HL-60/S4 treated with phorbol 12-myristate 13-acetate at 8.2 ng/mL for 4 days and 3 days (cell line): ENCODE data around the gene RHBDF2.
"Not testable (repeated sequence)": the region's sequence is repeated elsewhere in the genome, so short reads cannot be mapped to it uniquely, and the experiment has no call there.

Experiments
- in situ Hi-C: fragments of 300-500 bp; cut with MboI; formaldehyde crosslinking; loops from 2 replicates; pipeline ENCODE4 v1.15.0; 2022; ENCODE audit warnings: low sequenced_read_pairs

RHBDF2 gene

GRCh38 chr17:76525513-76525833 is 24.2 kb upstream of the RHBDF2 start:
- in situ Hi-C loops, result not testable (repeated sequence)

- in situ Hi-C loops, result no loop called here
Observed at GRCh38 chr17:76524598-76525512, 23.6 kb upstream of the RHBDF2 start.

GRCh38 chr17:76523084-76524037 is 22.1 kb upstream of the RHBDF2 start:
- in situ Hi-C loops, result no loop called here

GRCh38 chr17:76521683-76522082 is 20.5 kb upstream of the RHBDF2 start:
- in situ Hi-C loops, result not testable (repeated sequence)

DNA sequence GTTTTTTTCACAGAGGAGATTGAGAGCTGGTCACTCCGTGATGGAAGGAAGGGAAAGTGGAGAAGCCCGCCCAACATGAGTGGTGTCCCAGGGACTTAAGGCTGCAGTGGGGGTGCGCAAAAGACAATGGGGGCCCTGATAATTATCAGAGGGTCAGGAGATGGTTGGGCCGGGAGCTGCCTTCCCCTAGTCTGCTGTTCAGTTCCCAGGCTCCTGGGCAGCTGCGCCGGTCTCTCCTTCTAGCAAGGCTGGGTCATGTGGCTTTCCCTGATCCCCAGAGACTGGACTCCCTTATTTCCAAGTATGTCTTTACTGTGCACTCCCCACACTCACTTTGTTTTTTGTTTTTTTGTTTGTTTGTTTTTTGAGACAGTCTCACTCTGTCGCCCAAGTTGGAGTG is 20.0 kb upstream of the RHBDF2 start:
- in situ Hi-C loops, result no loop called here

DNA sequence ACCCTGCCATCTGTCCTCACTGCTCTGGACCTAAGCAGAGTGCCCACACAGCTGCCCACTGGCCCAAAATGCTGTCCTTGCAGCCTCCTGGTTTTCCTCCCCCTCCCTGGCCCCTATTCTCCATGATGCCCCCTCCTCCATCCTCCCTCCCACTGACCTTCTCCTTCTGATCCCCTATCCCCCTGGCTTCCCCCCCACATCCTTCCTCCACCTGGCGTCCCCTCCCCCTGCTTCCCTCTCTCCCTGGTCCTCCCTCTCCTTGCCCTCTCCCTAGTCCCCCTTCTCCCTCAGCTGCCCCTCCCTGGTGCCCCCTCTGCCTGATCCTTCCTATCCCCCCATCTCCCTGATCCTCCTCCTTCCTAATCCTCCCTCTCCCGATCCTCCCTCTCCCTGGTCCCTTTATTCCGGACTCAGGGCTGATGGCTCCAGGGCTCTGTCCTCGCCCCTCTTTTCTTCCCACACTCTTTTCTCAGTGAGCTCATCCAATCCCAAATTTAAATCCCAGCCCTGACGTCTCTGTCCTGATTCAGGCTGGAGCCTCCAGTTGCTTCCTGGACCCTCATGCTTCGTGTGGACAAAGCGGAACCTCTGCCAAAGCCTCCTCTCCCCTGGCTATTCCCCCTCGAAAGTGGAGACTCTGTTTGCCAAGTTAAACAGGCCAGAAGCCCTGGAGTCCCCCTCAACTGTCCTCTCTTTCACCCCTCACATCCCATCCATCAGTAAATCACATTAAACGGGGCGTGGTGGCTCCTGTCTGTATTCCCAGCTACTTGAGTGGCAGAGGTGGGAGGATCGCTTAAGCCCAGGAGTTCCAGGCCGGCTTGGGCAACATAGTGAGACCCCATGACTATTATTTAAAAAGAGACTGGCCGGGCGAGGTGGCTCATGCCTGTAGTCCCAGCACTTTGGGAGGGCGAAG is 18.1 kb upstream of the RHBDF2 start:
- in situ Hi-C loops, result no loop called here

- in situ Hi-C loops, result no loop called here
Observed at GRCh38 chr17:76517638-76518038, 16.4 kb upstream of the RHBDF2 start.

- in situ Hi-C loops, result no loop called here
Observed at GRCh38 chr17:76515274-76515949, 14.2 kb upstream of the RHBDF2 start.

GRCh38 chr17:76514355-76514754 is 13.1 kb upstream of the RHBDF2 start:
- in situ Hi-C loops, result not testable (repeated sequence)

DNA sequence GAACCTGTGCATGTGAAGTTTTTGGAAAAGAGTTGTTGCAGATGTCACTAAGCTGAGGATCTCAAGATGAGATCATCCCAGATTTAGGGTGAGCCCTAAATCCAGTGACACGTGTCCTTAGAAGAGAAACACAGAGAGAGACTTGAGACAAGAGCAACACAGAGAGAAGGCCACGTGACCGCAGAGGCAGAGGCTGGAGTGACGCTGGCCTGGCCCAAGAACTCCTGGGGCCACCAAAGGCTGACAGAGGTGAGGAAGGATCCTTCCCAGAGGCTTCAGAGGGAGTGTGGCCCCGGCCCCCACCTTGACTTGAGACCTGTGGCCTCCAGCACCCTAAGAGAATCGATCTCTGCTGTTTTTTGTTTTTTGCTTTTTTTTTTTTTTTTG is 12.1 kb upstream of the RHBDF2 start:
- in situ Hi-C loops, result no loop called here

- in situ Hi-C loops, result no loop called here
Observed at GRCh38 chr17:76512366-76513305, 11.4 kb upstream of the RHBDF2 start.

DNA sequence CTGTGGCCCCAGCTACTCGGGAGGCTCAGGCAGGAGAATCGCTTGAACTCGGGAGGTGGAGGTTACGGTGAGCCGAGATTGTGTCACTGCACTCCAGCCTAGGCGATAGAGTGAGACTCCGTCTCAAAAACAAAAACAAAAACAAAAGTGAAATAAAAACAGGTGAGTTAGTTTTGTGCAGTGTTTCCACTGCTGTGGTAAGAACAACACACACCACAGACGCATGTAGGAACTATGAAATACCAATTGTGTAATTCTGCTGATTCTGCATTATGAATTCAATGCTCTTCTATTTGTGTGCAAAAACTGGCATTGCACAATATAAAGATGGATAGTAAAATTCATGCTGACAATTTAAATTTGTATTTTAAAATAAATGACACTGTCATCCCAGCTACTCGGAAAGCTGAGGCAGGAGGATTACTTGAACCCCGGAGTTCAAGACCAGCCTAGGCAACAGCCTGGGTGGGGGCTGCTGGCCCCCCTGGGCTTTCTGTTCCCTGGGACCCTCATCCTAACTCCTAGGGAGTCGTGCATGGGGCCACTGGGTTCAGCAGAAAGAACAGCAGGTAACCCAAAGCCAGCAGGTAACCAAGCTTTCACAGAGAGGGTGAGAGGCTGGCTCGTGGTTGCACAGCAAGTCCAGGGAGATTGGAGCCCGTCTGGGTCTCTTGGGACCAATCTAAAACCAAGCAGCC is 10.6 kb upstream of the RHBDF2 start:
- in situ Hi-C loops, result no loop called here

DNA sequence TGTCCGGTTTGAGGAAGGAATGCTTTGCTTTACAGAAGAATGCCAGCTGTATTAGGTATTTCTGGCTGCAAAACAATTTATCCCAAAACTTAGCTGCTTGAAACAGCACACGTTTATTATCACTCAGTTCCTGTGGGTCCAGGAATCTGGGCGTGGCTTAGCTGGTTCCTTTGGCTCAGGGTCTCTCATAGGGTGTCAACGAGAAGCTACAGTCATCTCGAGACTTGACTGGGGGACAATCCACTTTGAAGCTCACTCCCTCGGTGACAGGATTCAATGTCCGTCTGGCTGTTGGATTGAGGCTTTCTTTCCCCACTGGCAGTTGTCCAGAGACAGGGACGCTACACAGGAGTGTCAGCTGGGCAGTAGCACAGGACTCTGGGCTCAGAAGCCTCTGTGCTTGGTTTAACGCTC is 9.6 kb upstream of the RHBDF2 start:
- in situ Hi-C loops, result no loop called here

GRCh38 chr17:76508472-76509063 is 7.3 kb upstream of the RHBDF2 start:
- in situ Hi-C loops, result loop anchor here (5.0 kb wide), 1 partner anchor 41 kb away; the partner anchor contains the start of gene AANAT

- in situ Hi-C loops, result loop anchor here (5.0 kb wide), 1 partner anchor 39 kb away; the partner anchor contains the start of gene AANAT
Observed at GRCh38 chr17:76506408-76507345, 5.5 kb upstream of the RHBDF2 start.

DNA sequence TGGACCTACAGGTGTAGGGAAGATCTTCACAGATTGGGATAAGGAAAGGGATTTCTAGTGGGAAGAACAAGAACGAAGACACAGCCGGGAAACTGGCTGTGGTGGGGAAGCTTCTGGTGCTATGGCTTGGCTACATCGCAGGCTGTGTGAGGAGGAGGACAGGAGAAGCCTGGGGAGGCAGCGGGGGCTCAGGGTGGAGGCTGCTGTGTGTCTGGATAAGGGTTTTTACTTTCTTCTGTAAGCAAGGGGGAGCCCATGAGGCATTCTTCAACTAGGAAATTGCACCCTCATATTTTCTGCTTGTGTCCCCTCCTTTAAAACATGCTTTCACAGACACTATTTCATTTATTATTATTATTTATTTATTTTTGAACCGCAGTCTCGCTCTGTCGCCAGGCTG is 2.9 kb upstream of the RHBDF2 start:
- in situ Hi-C loops, result no loop called here
